MCF 10A (cell line): Measurements from ENCODE around the gene LPP. TPM values are rescaled to one million over a fixed set of nuclear protein-coding genes. Genes with fewer than 3 reads are reported as not detected.

Experiments
- BruUV-seq: library from RNA; stranded (reverse); fragments of 400-500 nt; replicated peaks from 2 replicates; lab custom pipeline; 2021; lab: Mats Ljungman, UMichigan
- CTCF ChIA-PET: fragments of 300-600 bp; sonication (Branson Sonifier 250); formaldehyde crosslinking; extraction: SDS; loops from one replicate; lab custom pipeline; 2021; ENCODE audit warnings: antibody characterized with exemption, inconsistent platforms; lab: Yijun Ruan, JAX
- POLR2A ChIA-PET: fragments of 300-600, 350-650 bp; sonication (Branson Sonifier 250); formaldehyde crosslinking; extraction: SDS; loops from one replicate; lab custom pipeline; 2020; ENCODE audit warnings: antibody characterized with exemption, inconsistent platforms; lab: Yijun Ruan, JAX
- DNase-seq: peaks from one replicate; pipeline ENCODE4 v3.0.0-alpha.2; 2018; ENCODE audit not compliant: unreplicated experiment
- H3K27ac Mint-ChIP-seq: one replicate; pipeline ENCODE4 v1.8.0; 2022; ENCODE audit warnings: mild to moderate bottlenecking, low read depth, mixed read lengths; ENCODE audit not compliant: unreplicated experiment
- H3K27me3 Mint-ChIP-seq: one replicate; pipeline ENCODE4 v1.8.0; 2022; ENCODE audit warnings: mixed read lengths; ENCODE audit not compliant: insufficient read depth, unreplicated experiment
- H3K36me3 Mint-ChIP-seq: one replicate; pipeline ENCODE4 v1.8.0; 2022; ENCODE audit warnings: mild to moderate bottlenecking, moderate library complexity, mixed read lengths; ENCODE audit not compliant: insufficient read depth, unreplicated experiment
- H3K4me1 Mint-ChIP-seq: one replicate; pipeline ENCODE4 v1.8.0; 2022; ENCODE audit warnings: mixed read lengths; ENCODE audit not compliant: insufficient read depth, unreplicated experiment
- H3K4me3 Mint-ChIP-seq: one replicate; pipeline ENCODE4 v1.8.0; 2022; ENCODE audit warnings: mild to moderate bottlenecking, moderate library complexity, mixed read lengths; ENCODE audit not compliant: unreplicated experiment
- H3K9me3 Mint-ChIP-seq: one replicate; pipeline ENCODE4 v1.8.0; 2022; ENCODE audit warnings: mixed read lengths; ENCODE audit not compliant: unreplicated experiment
- CTCF ChIP-seq: fragments of 200-600 bp; IDR thresholded peaks from one replicate; pipeline ENCODE4 v1.8.0; 2022; ENCODE audit warnings: antibody characterized with exemption, mild to moderate bottlenecking; ENCODE audit not compliant: unreplicated experiment
- intact Hi-C: fragments of 100-400 bp; cut with micrococcal nuclease; formaldehyde crosslinking; loops from 2 replicates; pipeline ENCODE4 v1.14.1; 2022
- total RNA-seq: library from RNA; stranded (reverse); gene quantifications from 2 replicates; pipeline ENCODE4 v1.2.3, GENCODE V29; 2022

LPP gene
- total RNA-seq, 1 experiment from 2014 or later = 117 TPM

GRCh38 chr3:188518835-188519452, 365.0 kb downstream of the LPP start:
- no peak for TF ChIP-seq CTCF
- Mint-ChIP-seq H3K4me3 (no peak overlapping the region), H3K4me1 (peaks cover 10% of the 10 kb centered on the region), H3K36me3 (peaks cover 24% of the 10 kb centered on the region), H3K27me3 (no peaks in the 10 kb centered on the region), H3K27ac (peak overlapping the region; percentile 18), H3K9me3 (no peaks in the 10 kb centered on the region)
- ChIA-PET POLR2A (interaction anchor here (1.2 kb wide), 1 partner anchor 14 kb away, joined by 3 read pairs; no protein-coding TSS in a partner anchor), CTCF (no interaction called here)
- intact Hi-C loops = no loop called here
- no TSS peak for BruUV-seq
- DNase-seq = no peak

- ChIA-PET POLR2A (no interaction called here), CTCF (no interaction called here)
- Mint-ChIP-seq H3K9me3 (no peaks in the 10 kb centered on the region), H3K27me3 (no peaks in the 10 kb centered on the region), H3K4me1 (peaks cover 10% of the 10 kb centered on the region), H3K27ac (peak overlapping the region; percentile 47), H3K4me3 (no peak overlapping the region), H3K36me3 (peaks cover 34% of the 10 kb centered on the region)
- BruUV-seq = no TSS peak
- intact Hi-C loops = no loop called here
- no peak for TF ChIP-seq CTCF
- peak; percentile 19 for DNase-seq
Measured at GRCh38 chr3:188520466-188520865, 366.5 kb downstream of the LPP start.

- BruUV-seq = no TSS peak
- intact Hi-C loops = no loop called here
- no peak overlapping the region for H3K4me3 Mint-ChIP-seq
- peaks cover 10% of the 10 kb centered on the region for H3K4me1 Mint-ChIP-seq
- H3K9me3 Mint-ChIP-seq = no peaks in the 10 kb centered on the region
- DNase-seq = no peak
- CTCF ChIA-PET = interaction anchor here (0.9 kb wide), 1 partner anchor 708 kb away, joined by 3 read pairs; no protein-coding TSS in a partner anchor
- H3K27me3 Mint-ChIP-seq = no peaks in the 10 kb centered on the region
- peak overlapping the region; percentile 52 for H3K27ac Mint-ChIP-seq
- POLR2A ChIA-PET = interaction anchor here (1.0 kb wide), 1 partner anchor 19 kb away, joined by 3 read pairs; no protein-coding TSS in a partner anchor
- peaks cover 48% of the 10 kb centered on the region for H3K36me3 Mint-ChIP-seq
- TF ChIP-seq CTCF = no peak
Measured at GRCh38 chr3:188522115-188522514, 368.2 kb downstream of the LPP start.

GRCh38 chr3:188523291-188523690, 369.3 kb downstream of the LPP start:
- no peak for DNase-seq
- ChIA-PET POLR2A (interaction anchor here (1.0 kb wide), 1 partner anchor 20 kb away, joined by 3 read pairs; no protein-coding TSS in a partner anchor), CTCF (no interaction called here)
- Mint-ChIP-seq H3K27me3 (no peaks in the 10 kb centered on the region), H3K4me3 (no peak overlapping the region), H3K27ac (no peak overlapping the region), H3K36me3 (peaks cover 54% of the 10 kb centered on the region), H3K9me3 (no peaks in the 10 kb centered on the region), H3K4me1 (peaks cover 10% of the 10 kb centered on the region)
- TF ChIP-seq CTCF = no peak
- intact Hi-C loops = no loop called here
- no TSS peak for BruUV-seq
